Glutamatergic neuron (in vitro differentiated cells): ENCODE data around the gene CX3CL1. TPM values are rescaled to one million over a fixed set of nuclear protein-coding genes. Genes with fewer than 3 reads are reported as not detected.
"Not testable (repeated sequence)": the region's sequence is repeated elsewhere in the genome, so short reads cannot be mapped to it uniquely, and the experiment has no call there.

Experiments
- DNase-seq: peaks from one replicate; pipeline ENCODE4 v3.0.0; 2022
- H3K27ac Mint-ChIP-seq: one replicate; pipeline ENCODE4 v1.8.0; 2020; ENCODE audit warnings: mild to moderate bottlenecking, mixed read lengths, inconsistent platforms; ENCODE audit not compliant: unreplicated experiment
- H3K27me3 Mint-ChIP-seq: one replicate; pipeline ENCODE4 v1.8.0; 2020; ENCODE audit warnings: mild to moderate bottlenecking, moderate library complexity, mixed read lengths, inconsistent platforms; ENCODE audit not compliant: unreplicated experiment
- H3K36me3 Mint-ChIP-seq: one replicate; pipeline ENCODE4 v1.8.0; 2020; ENCODE audit warnings: mild to moderate bottlenecking, mixed read lengths, inconsistent platforms; ENCODE audit not compliant: unreplicated experiment
- H3K4me1 Mint-ChIP-seq: one replicate; pipeline ENCODE4 v1.8.0; 2020; ENCODE audit warnings: mild to moderate bottlenecking, low read depth, mixed read lengths, inconsistent platforms; ENCODE audit not compliant: unreplicated experiment
- H3K4me3 Mint-ChIP-seq: one replicate; pipeline ENCODE4 v1.8.0; 2020; ENCODE audit warnings: mild to moderate bottlenecking, mixed read lengths, inconsistent platforms; ENCODE audit not compliant: unreplicated experiment
- H3K9me3 Mint-ChIP-seq: one replicate; pipeline ENCODE4 v1.8.0; 2020; ENCODE audit warnings: mild to moderate bottlenecking, moderate library complexity, mixed read lengths, inconsistent platforms; ENCODE audit not compliant: unreplicated experiment
- CTCF ChIP-seq: fragments of 200-600 bp; sonication (generic); IDR thresholded peaks from one replicate; pipeline ENCODE4 v1.5.0; 2021; ENCODE audit not compliant: partially characterized antibody, unreplicated experiment
- total RNA-seq: library from RNA; stranded (reverse); fragmentation: NEBNext Ultra II Directional; extraction: Animal tissue kit (Norgen Biotek cat#: 25700); gene quantifications from one replicate; pipeline ENCODE4 v1.2.1, GENCODE V29; 2021; ENCODE audit not compliant: unreplicated experiment

The CX3CL1 gene
- total RNA-seq, 1 donor from 2014 or later: not detected

GRCh38 chr16:57373117-57373947 lies 1.0 kb downstream of the CX3CL1 start:
- Mint-ChIP-seq H3K9me3 (no peaks in the 10 kb centered on the region), H3K4me1 (peaks cover 5% of the 10 kb centered on the region), H3K27me3 (peaks cover 5% of the 10 kb centered on the region), H3K4me3 (no peak overlapping the region), H3K27ac (no peak overlapping the region), H3K36me3 (no peaks in the 10 kb centered on the region)
- TF ChIP-seq CTCF: no peak
- DNase-seq: no peak

GRCh38 chr16:57374067-57374534 lies 1.8 kb downstream of the CX3CL1 start:
- H3K4me3 Mint-ChIP-seq: no peak overlapping the region

GRCh38 chr16:57374925-57375465 lies 2.7 kb downstream of the CX3CL1 start:
- not testable (repeated sequence) for H3K27ac Mint-ChIP-seq, H3K36me3 Mint-ChIP-seq, DNase-seq, H3K4me3 Mint-ChIP-seq, H3K9me3 Mint-ChIP-seq, H3K27me3 Mint-ChIP-seq, H3K4me1 Mint-ChIP-seq

More at GRCh38 chr16:57374067-57374534, 1.8 kb downstream of the CX3CL1 start:
- Mint-ChIP-seq H3K36me3 (no peaks in the 10 kb centered on the region), H3K27me3 (peaks cover 5% of the 10 kb centered on the region), H3K9me3 (no peaks in the 10 kb centered on the region), H3K4me1 (peaks cover 5% of the 10 kb centered on the region), H3K27ac (no peak overlapping the region)
- DNase-seq: no peak
- TF ChIP-seq CTCF: no peak

- H3K27me3 Mint-ChIP-seq: peaks cover 5% of the 10 kb centered on the region
Measured at GRCh38 chr16:57376313-57376818, 4.1 kb downstream of the CX3CL1 start.

More at GRCh38 chr16:57376313-57376818, 4.1 kb downstream of the CX3CL1 start:
- DNase-seq: no peak
- TF ChIP-seq CTCF: no peak
- Mint-ChIP-seq H3K4me3 (no peak overlapping the region), H3K9me3 (no peaks in the 10 kb centered on the region), H3K4me1 (peaks cover 5% of the 10 kb centered on the region), H3K36me3 (no peaks in the 10 kb centered on the region), H3K27ac (no peak overlapping the region)
